GM20000 (cell line): ENCODE measurements around the gene KCNJ4.
A peak's percentile ranks its signal among the peaks of the same experiment; 100 is the strongest.
"Not testable (repeated sequence)": the region's sequence is repeated elsewhere in the genome, so short reads cannot be mapped to it uniquely, and the experiment has no call there.

Source experiments
- DNase-seq: peaks from one replicate; pipeline ENCODE4 v3.0.0; 2012; ENCODE audit warnings: low spot score
- CTCF ChIP-seq: IDR thresholded peaks from 2 replicates; pipeline ENCODE4 v1.5.1; 2012; ENCODE audit warnings: mild to moderate bottlenecking, control low read depth; ENCODE audit errors: extremely low read depth, missing control alignments

Gene KCNJ4

GRCh38 chr22:38415561-38416321, 39.3 kb downstream of the KCNJ4 start:
- TF ChIP-seq CTCF: no peak
- DNase-seq: no peak

- TF ChIP-seq CTCF: no peak
- DNase-seq: no peak
These were observed 40.0 kb downstream of the KCNJ4 start for GRCh38 chr22:38415046-38415445.

- DNase-seq: no peak
- no peak for TF ChIP-seq CTCF
These were observed 41.0 kb downstream of the KCNJ4 start for GRCh38 chr22:38414009-38414395.

- TF ChIP-seq CTCF: no peak
These were observed 41.7 kb downstream of the KCNJ4 start for GRCh38 chr22:38413085-38414008.

GRCh38 chr22:38412435-38413084, 42.4 kb downstream of the KCNJ4 start:
- DNase-seq: peak; percentile 83
- TF ChIP-seq CTCF: peak; percentile 53

More at GRCh38 chr22:38413085-38414008, 41.7 kb downstream of the KCNJ4 start:
- no peak for DNase-seq

- no peak for DNase-seq
- no peak for TF ChIP-seq CTCF
These were observed 44.0 kb downstream of the KCNJ4 start for GRCh38 chr22:38411016-38411415.

- DNase-seq: not testable (repeated sequence)
These were observed 45.1 kb downstream of the KCNJ4 start for GRCh38 chr22:38409916-38410315.
